Skeletal muscle tissue (tissue), 4 donors: Measurements from ENCODE around the gene NSRP1. TPM values are rescaled to one million over a fixed set of nuclear protein-coding genes. Genes with fewer than 3 reads are reported as not detected.
"Not testable (repeated sequence)": the region's sequence is repeated elsewhere in the genome, so short reads cannot be mapped to it uniquely, and the experiment has no call there.

ENCODE experiments used
- H3K27ac ChIP-seq: one replicate; pipeline ENCODE4 v1.7.0; 2013; ENCODE audit warnings: mild to moderate bottlenecking, low read depth, low read length, inconsistent platforms
- H3K27me3 ChIP-seq, 3 donors: one replicate each; pipeline ENCODE4 v1.7.0; 2013; ENCODE audit warnings: low read length in 3 of 3; ENCODE audit not compliant: control insufficient read depth in 3 of 3, insufficient read depth in 3 of 3
- H3K36me3 ChIP-seq, 3 donors: one replicate each; pipeline ENCODE4 v1.7.0; 2013; ENCODE audit warnings: low read length in 3 of 3; ENCODE audit not compliant: control insufficient read depth in 3 of 3, insufficient read depth in 3 of 3
- H3K4me1 ChIP-seq, 3 donors: one replicate each; pipeline ENCODE4 v1.7.0; 2013; ENCODE audit warnings: low read length in 3 of 3, mild to moderate bottlenecking in 3 of 3; ENCODE audit not compliant: control insufficient read depth in 3 of 3, insufficient read depth in 3 of 3
- H3K4me3 ChIP-seq, 3 donors: one replicate each; pipeline ENCODE4 v1.7.0; 2013; ENCODE audit warnings: low read length in 3 of 3
- H3K9ac ChIP-seq, 3 donors: one replicate each; pipeline ENCODE4 v1.7.0; 2013; ENCODE audit warnings: low read length in 3 of 3, mild to moderate bottlenecking in 3 of 3, moderate library complexity in 2 of 3, low read depth in 1 of 3
- H3K9me3 ChIP-seq, 3 donors: one replicate each; pipeline ENCODE4 v1.7.0; 2013; ENCODE audit warnings: low read length in 3 of 3; ENCODE audit not compliant: control insufficient read depth in 3 of 3
- total RNA-seq: library from RNA; depleted of rRNA; stranded (reverse); fragments of >200 nt; gene quantifications from one replicate; pipeline ENCODE4 v1.2.3, GENCODE V29; 2014
- donor health status: Osteomylitis.

Gene NSRP1
- total RNA-seq, 1 donor from 2014 or later = 7.8 TPM

GRCh38 chr17:30117675-30118081 is 1.1 kb downstream of the NSRP1 start:
- Histone ChIP-seq H3K27me3 (no peaks in the 10 kb centered on the region), H3K4me1 (peaks cover 0 to 15% (median 8%) of the 10 kb centered on the region in 3 donors), H3K27ac (peak overlapping the region; percentile 95), H3K36me3 (peaks cover 0 to 5% (median 0%) of the 10 kb centered on the region in 3 donors), H3K4me3 (peak overlapping the region; percentile 83 to 99 (median 85)), H3K9ac (peak overlapping the region; percentile 86 to 100 (median 94)), H3K9me3 (no peaks in the 10 kb centered on the region)

GRCh38 chr17:30118635-30119034 is 2.0 kb downstream of the NSRP1 start:
- H3K4me3 ChIP-seq = not testable (repeated sequence)
- H3K4me1 ChIP-seq = peaks cover 0 to 15% (median 8%) of the 10 kb centered on the region in 3 donors

GRCh38 chr17:30124273-30124796 is 7.7 kb downstream of the NSRP1 start:
- Histone ChIP-seq H3K36me3 (peaks cover 2 to 11% (median 3%) of the 10 kb centered on the region in 3 donors), H3K9me3 (no peaks in the 10 kb centered on the region), H3K27me3 (no peaks in the 10 kb centered on the region), H3K4me1 (peaks cover 0 to 3% (median 0%) of the 10 kb centered on the region in 3 donors), H3K4me3 (no peak overlapping the region), H3K9ac (no peak overlapping the region), H3K27ac (no peak overlapping the region)

More at GRCh38 chr17:30118635-30119034, 2.0 kb downstream of the NSRP1 start:
- not testable (repeated sequence) for H3K36me3 ChIP-seq, H3K9me3 ChIP-seq, H3K27ac ChIP-seq, H3K9ac ChIP-seq, H3K27me3 ChIP-seq

DNA sequence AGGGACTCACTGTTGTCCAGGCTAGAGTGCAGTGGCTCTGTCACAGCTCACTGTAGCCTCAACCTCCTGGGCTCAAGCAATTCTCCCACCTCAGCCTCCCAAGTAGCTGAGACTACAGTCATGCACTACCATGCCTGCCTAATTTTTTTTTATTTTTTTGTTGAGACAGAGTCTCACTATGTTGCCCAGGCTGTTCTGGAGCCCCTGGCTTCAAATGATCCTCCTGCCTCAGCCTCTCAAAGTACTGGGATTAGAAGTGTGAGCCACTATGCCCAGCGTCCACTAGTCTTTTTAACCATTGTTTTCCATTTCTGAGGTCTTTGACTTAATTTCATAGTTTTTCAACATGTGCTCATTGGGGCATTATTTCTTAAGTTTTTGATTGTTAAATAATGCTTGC is 13.5 kb downstream of the NSRP1 start:
- H3K27me3 ChIP-seq = no peaks in the 10 kb centered on the region
- no peaks in the 10 kb centered on the region for H3K9me3 ChIP-seq
- no peak overlapping the region for H3K27ac ChIP-seq
- H3K36me3 ChIP-seq = peaks cover 2 to 7% (median 2%) of the 10 kb centered on the region in 3 donors
- no peak overlapping the region for H3K4me3 ChIP-seq
- no peaks in the 10 kb centered on the region for H3K4me1 ChIP-seq
- no peak overlapping the region for H3K9ac ChIP-seq

GRCh38 chr17:30132615-30133014 is 16.0 kb downstream of the NSRP1 start:
- no peaks in the 10 kb centered on the region for H3K9me3 ChIP-seq
- no peaks in the 10 kb centered on the region for H3K27me3 ChIP-seq
- no peaks in the 10 kb centered on the region for H3K4me1 ChIP-seq
- peaks cover 0 to 4% (median 3%) of the 10 kb centered on the region in 3 donors for H3K36me3 ChIP-seq
- H3K9ac ChIP-seq = no peak overlapping the region
- no peak overlapping the region for H3K27ac ChIP-seq
- H3K4me3 ChIP-seq = no peak overlapping the region

DNA sequence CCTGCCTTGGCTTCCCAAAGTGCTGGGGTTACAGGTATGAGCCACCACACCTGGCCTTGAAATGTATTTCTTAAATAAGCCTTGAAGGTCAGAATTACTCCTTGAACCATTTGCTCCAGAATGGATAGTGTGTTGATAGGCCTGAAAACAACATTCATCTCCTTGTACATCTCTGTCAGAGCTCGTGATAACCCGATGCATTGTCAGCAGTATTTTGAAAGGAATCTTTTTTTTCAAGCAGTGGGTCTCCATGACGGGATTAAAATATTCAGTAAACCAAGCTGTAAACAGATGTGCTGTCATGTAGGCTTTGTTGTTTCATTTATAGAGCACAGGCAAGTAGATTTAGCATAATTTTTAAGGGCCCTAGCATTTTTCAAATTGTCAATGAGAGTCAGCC is 16.6 kb downstream of the NSRP1 start:
- peaks cover 0 to 4% (median 3%) of the 10 kb centered on the region in 3 donors for H3K36me3 ChIP-seq

DNA sequence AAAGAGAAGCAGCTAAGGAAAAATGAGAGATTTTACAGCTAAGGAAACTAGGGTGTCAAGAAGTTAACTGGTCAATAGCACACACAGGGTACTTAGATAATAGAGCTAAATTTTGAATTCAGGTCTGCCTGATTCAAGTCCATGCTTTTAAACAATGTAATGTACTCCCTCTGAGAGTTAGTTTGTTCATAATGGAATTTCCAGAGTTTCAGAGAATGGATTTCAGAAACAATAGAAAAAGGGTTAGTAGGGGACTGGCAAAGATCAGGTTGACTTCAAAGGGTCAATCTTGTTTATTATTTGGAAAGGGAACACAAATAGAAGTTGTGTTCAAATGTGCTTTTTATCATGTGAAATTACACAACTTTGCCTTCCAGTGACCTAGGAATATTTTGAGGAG is 17.9 kb downstream of the NSRP1 start:
- H3K9me3 ChIP-seq = no peaks in the 10 kb centered on the region
- no peaks in the 10 kb centered on the region for H3K27me3 ChIP-seq
- no peak overlapping the region for H3K9ac ChIP-seq
- peaks cover 0 to 3% (median 2%) of the 10 kb centered on the region in 3 donors for H3K36me3 ChIP-seq
- no peak overlapping the region for H3K4me3 ChIP-seq
- H3K4me1 ChIP-seq = no peaks in the 10 kb centered on the region
- no peak overlapping the region for H3K27ac ChIP-seq

More for the DNA sequence above, 16.6 kb downstream of the NSRP1 start:
- Histone ChIP-seq H3K9ac (no peak overlapping the region), H3K4me3 (no peak overlapping the region), H3K27ac (no peak overlapping the region), H3K27me3 (no peaks in the 10 kb centered on the region), H3K9me3 (no peaks in the 10 kb centered on the region), H3K4me1 (no peaks in the 10 kb centered on the region)

DNA sequence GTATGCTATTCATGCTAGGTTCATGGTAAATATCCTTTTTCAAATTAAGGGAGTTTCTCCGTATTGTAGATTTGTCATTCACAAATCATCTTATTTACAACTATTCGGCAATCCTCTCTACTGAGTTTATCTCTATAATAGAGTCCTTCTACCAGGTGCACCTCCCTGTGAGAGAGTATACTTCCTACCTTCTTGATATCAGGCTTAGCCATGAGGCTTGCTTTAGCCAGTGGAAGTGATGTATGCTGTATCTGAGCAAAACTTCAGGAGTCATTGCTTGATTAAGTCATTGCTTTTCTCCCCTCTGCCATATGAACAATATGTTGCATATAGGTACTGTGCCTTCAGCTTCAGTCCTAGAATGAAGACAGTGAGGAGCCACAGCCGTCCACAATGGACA is 20.5 kb downstream of the NSRP1 start:
- H3K36me3 ChIP-seq = peaks cover 0 to 3% (median 0%) of the 10 kb centered on the region in 3 donors
- no peak overlapping the region for H3K27ac ChIP-seq
- H3K27me3 ChIP-seq = no peaks in the 10 kb centered on the region
- no peak overlapping the region for H3K4me3 ChIP-seq
- no peaks in the 10 kb centered on the region for H3K4me1 ChIP-seq
- no peaks in the 10 kb centered on the region for H3K9me3 ChIP-seq
- no peak overlapping the region for H3K9ac ChIP-seq

DNA sequence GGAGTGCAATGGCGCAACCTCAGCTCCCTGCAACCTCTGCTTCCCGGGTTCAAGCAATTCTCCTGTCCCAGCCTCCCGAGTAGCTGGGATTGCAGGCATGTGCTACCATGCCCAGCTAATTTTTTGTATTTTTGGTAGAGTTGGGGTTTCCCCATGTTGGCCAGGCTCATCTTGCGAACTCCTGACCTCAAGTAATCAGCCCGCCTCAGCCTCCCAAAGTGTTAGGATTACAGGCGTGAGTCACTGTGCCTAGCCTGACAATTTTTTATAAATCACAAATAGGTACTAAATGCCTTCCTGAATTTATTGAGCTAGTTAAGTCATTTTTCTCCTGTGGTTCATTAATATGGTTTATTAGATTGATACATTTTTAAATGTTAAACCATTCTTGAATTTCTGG is 31.2 kb downstream of the NSRP1 start:
- not testable (repeated sequence) for H3K4me1 ChIP-seq, H3K4me3 ChIP-seq

GRCh38 chr17:30148376-30148775 is 31.8 kb downstream of the NSRP1 start:
- H3K4me1 ChIP-seq = no peaks in the 10 kb centered on the region
- H3K27ac ChIP-seq = no peak overlapping the region
- H3K27me3 ChIP-seq = no peaks in the 10 kb centered on the region
- H3K9me3 ChIP-seq = no peaks in the 10 kb centered on the region
- no peak overlapping the region for H3K4me3 ChIP-seq
- no peaks in the 10 kb centered on the region for H3K36me3 ChIP-seq
- no peak overlapping the region for H3K9ac ChIP-seq

More for the DNA sequence above, 31.2 kb downstream of the NSRP1 start:
- not testable (repeated sequence) for H3K27me3 ChIP-seq, H3K27ac ChIP-seq, H3K9ac ChIP-seq, H3K36me3 ChIP-seq, H3K9me3 ChIP-seq
